Activated T-cell treated with anti-CD3 and anti-CD28 coated beads for 4 hours (primary cell): ENCODE measurements around the gene KLK13.

ENCODE experiments used
- DNase-seq: peaks from one replicate; pipeline ENCODE4 v3.0.0-alpha.2; 2020

The KLK13 gene, protein sequence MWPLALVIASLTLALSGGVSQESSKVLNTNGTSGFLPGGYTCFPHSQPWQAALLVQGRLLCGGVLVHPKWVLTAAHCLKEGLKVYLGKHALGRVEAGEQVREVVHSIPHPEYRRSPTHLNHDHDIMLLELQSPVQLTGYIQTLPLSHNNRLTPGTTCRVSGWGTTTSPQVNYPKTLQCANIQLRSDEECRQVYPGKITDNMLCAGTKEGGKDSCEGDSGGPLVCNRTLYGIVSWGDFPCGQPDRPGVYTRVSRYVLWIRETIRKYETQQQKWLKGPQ

DNA sequence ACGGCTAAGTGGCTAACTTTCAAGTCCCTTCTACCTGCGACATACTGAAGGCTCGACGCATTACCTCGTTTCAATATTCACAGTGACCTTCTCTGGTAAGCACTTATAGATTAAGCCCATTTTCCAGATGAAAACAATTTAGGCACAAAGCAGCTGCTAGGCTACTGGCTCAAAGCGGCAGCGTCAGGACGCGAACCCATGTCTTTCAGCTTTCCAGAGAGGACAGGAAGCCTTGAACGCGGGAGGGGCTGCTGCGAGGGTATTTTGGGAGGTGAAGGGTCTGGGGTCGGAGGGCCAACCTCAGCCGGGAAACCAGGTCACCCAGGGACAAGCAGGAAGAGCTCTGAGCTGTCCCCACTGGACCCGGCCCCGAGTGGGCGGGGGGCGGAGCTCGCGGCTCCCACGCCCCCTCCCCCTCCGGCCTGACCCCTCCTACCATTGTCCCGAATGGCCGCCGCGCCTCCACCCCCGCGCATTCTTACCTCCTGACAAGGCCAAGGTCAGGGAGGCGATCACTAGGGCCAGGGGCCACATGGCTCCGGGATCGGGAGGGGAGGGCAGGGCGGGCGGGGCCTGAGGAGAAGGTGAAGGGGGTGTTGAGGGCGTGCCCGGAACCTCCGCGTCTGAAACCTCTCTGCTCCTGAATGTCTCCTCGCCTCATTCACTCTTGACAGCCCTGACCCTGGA, at the start of gene KLK13:
KLK13 (minus strand) TSS at position 559 of the 687 bp plus-strand sequence; CDS start at position 534, 25 bp downstream.
- DNase-seq = no peak

DNA sequence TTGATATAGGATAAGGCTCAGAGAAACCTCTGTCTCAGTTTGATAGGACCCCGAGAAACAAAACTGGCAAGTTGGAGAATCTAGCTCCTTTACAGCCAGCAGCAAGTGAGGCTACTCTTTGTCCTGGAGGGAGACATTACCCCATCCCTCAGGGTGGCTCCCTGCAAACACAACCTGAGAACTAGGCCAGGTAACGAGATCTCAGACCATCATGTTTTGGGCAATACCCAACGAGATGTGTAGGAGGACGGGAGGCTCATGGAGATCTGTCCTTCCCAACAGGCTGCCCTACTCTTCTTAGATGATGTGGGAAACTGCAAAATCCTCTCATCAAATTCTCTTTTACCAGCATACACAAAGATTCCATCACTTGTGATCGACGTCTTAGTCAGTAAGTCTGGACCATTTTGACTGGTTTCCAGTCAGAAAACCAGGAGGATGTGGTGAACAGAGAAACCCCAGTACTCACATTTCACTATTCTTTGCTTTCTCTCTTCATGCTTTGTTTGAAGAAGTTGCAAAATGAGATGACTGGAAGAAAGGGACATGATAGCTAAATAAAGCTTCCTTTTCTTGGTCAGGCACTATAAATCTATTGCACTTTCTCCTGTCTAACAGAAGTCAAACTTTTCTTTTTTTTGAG, 49.3 kb upstream of the KLK13 start:
- DNase-seq = no peak

GRCh38 chr19:51111606-51112005, 46.7 kb upstream of the KLK13 start:
- DNase-seq = no peak

DNA sequence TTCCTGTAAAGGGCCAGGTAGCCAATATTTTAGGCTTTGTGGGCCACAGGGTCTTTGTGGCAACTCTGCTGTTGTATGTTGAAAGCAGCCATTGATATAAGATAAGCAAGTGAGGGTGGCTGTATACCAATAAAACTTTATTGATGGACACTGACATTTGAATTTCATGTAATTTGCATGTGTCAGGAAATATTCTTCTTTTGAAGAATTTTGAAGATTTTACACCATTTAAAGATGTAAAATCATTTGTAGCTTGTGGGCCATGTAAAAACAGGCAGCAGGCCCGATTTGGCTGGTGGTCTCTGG, 45.7 kb upstream of the KLK13 start:
- DNase-seq = no peak

DNA sequence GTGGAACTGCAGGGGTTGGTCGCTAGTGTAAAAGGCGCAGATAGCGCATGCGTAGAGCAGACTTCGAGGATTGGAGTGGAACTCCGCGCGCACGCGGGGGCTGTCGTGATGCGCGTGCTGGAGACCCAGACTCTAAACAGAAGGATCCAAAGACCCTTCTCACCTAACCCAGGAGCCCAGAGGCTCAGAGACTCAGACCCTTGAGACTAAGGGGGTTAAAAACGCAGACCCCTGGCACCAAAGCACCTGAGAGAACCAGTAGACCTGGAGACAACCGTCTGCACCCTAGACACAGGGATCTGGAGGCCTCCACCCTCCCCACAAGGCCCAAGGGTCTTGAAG, 43.9 kb upstream of the KLK13 start:
- DNase-seq = no peak

DNA sequence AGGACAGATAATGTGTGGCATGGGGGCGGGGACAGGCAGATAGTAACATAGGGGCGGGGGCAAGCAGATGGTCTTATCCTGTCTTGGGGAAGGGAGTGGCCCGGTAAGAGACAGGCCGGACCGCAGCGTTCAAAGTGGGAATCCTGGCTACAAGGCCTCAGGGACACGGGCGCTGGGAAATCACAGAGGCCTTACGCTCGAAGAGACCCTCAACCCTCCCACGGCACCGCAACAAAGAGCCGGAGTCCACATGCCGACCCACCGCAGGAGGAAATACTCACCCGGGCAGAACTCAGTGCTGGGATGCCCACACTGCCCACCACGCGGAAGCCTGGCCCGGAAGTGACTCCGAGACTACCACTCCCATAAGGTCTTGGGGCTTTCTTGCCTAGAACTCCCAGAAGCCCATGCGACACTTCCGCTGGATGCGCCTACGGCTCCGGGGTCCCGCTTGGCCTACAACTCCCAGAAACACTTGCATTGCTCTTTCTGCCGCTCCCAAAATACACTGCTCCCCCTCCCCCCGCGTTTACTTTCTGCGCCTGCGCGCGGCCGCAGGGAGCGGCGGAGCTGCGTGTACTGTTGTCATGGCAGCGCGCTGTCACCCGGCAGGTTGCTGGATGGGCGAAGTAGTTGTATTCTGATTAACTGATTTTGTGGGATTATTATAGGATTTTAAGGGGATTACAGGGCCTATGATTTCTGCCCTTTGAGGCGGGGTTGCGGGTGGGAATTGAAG, 43.3 kb upstream of the KLK13 start, which contains the start of gene CTU1:
CTU1 (minus strand) TSS at position 344 of the 739 bp plus-strand sequence. CDS start 3,840 bp downstream, outside the sequence.
- DNase-seq = peak; percentile 98

DNA sequence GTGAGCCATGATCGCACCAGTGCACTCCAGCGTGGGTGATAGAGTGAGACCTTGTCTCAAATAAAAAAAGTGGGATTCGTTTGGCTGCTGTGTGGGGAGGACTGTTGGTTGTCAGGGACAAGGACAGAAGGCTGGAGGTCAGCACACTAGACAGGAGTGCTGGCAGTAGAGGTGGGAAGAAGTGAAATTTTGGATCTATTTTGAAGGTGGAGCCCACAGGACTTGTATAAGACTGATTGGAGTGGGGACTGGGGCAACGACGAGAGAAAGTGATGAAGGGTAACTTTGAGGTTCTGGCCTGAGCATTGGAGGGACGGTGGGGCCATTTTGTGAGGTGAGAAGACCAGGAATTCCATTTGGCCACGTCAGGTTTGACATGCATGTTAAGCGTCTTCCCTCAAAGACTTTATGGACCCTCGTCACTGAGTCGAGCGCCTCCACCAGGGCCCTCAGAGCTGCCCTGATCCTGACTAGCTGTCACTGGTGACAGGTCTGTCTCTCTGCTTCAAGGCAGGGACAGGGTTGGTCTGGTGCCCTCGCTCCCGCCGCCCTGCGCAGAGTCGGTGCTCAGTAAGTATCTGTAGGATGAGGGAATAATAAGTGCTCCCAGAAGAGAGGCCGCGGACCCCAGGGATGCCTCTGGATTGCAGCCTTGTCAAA, 42.6 kb upstream of the KLK13 start:
- DNase-seq = no peak

- no peak for DNase-seq
Measured at GRCh38 chr19:51103926-51104341, 39.0 kb upstream of the KLK13 start.

DNA sequence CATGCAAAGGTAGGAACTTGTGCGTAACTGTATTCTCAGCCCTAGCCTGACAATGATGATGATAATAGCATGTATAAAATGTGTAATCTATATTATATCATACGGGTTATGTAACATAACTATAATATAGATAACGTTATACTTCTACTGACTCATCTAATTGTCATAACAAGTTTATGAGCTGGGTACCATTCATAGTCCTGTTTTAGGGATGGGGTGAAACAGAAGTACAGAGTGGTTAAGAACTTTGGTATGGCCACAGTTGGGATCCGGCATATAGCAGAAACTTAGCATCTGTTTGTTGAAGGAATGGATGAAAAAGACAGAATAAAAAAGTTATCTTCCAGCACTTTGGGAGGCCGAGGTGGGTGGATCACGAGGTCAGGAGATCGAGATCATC, 38.1 kb upstream of the KLK13 start:
- no peak for DNase-seq

GRCh38 chr19:51101171-51101865, 36.4 kb upstream of the KLK13 start:
- no peak for DNase-seq

DNA sequence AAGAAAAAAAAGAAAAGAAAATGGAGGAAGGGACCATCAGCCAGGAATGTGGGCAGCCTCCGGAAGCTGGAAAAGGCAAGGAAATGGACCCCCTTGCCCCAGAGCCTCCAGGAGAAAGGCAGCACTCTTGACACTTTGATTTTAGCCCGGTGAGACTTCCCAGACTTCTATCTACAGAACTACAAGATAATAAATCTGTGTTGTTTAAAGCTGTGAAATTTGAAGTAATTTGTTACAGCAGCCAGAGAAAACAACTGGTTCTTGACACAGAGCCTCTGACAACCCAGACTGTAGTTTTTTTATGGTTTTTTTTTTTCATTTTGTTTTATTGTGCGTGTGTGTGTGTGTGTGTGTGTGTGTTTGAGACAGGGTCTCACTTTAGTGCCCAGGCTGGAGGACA, 35.7 kb upstream of the KLK13 start:
- no peak for DNase-seq

DNA sequence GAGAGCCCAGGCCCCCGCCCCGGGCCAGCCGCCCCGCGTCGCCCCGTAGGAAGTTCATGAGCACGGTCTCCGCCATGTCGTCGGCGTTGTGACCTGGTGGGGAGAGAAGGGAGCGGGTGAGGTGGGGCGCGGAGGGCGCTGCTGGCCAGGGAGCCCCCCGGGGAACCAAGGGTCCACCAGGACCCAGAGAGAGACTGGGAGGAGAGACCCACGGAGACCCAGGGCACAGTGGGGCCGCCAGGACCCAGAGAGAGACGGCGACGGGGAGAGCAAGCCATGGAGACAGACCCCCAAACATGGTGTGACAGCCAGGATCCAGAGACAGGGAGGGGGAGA, 34.1 kb upstream of the KLK13 start:
- DNase-seq = no peak

DNA sequence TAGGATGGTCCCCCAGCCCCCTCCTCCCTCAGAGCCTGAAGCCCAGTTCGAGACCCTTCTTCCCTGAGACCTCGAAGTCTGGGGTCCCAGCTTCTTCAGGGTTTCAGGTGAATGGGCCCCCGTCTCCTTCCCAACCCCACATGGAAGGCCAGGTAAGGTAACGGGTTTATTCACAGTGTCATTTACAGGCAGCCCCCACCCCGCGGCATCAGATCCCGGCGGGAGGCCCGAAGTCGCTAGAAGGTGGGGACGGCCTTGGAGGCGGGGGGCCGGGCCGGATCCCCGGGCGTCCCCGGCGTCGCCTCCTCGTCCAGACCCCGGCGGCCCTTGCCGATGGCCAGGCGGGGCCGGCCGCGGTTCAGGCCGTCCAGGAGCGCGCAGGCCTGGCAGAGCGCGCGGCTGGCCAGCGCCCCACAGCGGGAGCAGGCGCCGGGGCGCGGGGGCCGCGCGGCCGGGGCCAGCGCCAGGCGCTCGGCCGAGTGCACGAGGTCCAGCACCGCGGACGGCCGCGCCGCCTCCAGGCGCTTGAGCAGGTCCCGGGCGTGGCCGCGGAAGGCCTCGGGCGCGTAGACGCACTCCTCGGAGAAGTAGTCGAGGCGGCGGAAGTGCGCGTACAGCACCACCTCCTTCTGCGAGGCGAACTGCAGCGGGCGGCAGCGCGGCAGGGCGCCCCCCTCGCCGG, 33.6 kb upstream of the KLK13 start:
- no peak for DNase-seq

- no peak for DNase-seq
Measured at GRCh38 chr19:51097796-51098195, 32.9 kb upstream of the KLK13 start.

GRCh38 chr19:51097166-51097738, 32.4 kb upstream of the KLK13 start:
- peak; percentile 57 for DNase-seq

- no peak for DNase-seq
Measured at GRCh38 chr19:51096473-51097165, 31.7 kb upstream of the KLK13 start.

GRCh38 chr19:51094696-51095279, 29.9 kb upstream of the KLK13 start:
- DNase-seq = no peak

DNA sequence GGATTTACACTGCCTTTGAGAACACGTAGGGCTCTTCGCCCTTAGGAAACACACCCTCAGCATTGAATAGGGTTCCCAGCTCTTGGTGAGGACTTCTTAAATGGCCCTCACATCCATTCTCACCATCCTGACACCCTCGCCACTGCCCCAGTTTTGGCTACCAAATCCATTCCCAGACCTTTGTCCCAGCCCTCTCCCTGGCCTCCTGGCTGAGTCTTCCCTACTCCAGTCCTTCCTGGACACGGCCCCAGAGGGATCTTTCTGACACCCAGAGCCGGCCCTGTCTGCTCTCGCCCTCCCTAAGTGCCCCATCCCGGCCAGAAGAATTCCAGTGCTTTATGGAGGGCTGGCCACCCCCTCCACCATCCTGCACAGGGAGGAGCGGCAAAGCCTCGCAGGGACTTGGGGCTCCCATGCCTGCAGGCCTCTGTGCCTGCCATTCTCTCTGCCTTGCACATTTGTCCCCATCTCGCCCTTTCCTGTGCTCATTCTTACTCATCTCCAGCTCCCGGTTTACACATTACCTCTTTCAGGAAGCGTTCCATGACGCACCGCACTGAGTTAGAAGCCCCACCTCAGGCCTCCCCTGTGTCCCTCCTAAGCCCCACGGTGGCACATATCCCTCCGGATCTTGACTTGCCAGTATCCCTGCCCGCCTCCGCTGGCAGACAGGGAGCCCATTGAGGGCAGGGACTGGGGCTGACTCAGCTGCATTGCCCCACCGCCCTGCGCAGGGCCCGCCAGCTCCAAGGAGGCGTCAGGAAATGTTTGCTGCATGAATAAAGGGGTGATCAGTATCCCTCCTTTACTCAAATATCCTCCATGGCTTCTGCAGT, 28.8 kb upstream of the KLK13 start:
- no peak for DNase-seq

DNA sequence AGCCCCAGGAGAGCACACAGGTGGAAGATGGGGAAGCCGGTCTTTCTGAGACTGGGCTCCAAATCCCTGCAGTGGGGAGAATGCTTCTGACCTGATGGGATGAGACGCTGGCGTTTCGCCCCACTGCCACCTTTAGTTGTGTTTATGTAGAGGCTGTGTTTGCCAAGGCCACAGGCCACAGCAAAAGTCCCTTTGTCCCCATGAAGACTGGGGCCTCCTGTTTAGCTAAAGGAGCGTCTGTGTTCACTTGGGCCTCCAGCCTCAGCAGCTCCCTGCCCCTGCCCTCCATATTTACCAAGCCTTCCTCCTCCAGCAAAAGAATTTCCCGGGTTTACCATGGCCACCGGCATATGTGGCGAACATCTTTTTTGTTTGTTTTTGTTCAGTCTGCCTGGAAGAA, 28.2 kb upstream of the KLK13 start:
- DNase-seq = no peak
